HepG2 (cell line): ENCODE data around the gene FSIP1. TPM values are rescaled to one million over a fixed set of nuclear protein-coding genes. Genes with fewer than 3 reads are reported as not detected.
A peak's percentile ranks its signal among the peaks of the same experiment; 100 is the strongest.

Experiments
- ATAC-seq: fragments of 200-7000 bp; cut with Tn5 transposase; 3 replicates; pipeline ENCODE4 v1.9.1; 2020; ENCODE audit warnings: mild to moderate bottlenecking, moderate library complexity
- BruUV-seq: library from RNA; stranded (reverse); fragments of 400-500 nt; replicated peaks from 2 replicates; lab custom pipeline; 2021; lab: Mats Ljungman, UMichigan
- CTCF ChIA-PET: fragments of 300-600 bp; formaldehyde crosslinking; extraction: SDS; loops from one replicate; lab custom pipeline; 2021; ENCODE audit warnings: low total read pairs, inconsistent platforms, low intra/inter-chr PET ratio; lab: Yijun Ruan, JAX
- POLR2A ChIA-PET: fragments of 350-600 bp; sonication (Branson Sonifier 250); formaldehyde crosslinking; loops from one replicate; lab custom pipeline; 2020; ENCODE audit warnings: antibody characterized with exemption, inconsistent platforms; lab: Yijun Ruan, JAX
- DNase-seq: peaks from one replicate; pipeline ENCODE4 v3.0.0-alpha.2; 2015; ENCODE audit warnings: low spot score
- FAIRE-seq: peaks from 3 replicates; lab custom pipeline; 2011; peaks lifted over from hg19 to GRCh38; lab: Jason Lieb, UNC
- H2AFZ ChIP-seq: one replicate; pipeline ENCODE4 v1.6.1; 2011; ENCODE audit warnings: low read length, inconsistent platforms
- H3K27ac ChIP-seq: fragments of 300-600 bp; 3 replicates; pipeline ENCODE4 v1.8.0; 2011; ENCODE audit warnings: mixed run types, mild to moderate bottlenecking, mixed read lengths, low read length, inconsistent platforms; ENCODE audit not compliant: insufficient read depth; ENCODE audit errors: extremely low read length
- H3K27me3 ChIP-seq, 2 experiments: fragments of 200-600 bp in 1 of 2; 2 replicates in 1 of 2; 3 replicates in 1 of 2; pipeline versions ENCODE4 v1.6.0 to v1.8.0; 2011; ENCODE audit warnings: low read length in 2 of 2, mild to moderate bottlenecking in 2 of 2, moderate library complexity in 2 of 2, inconsistent platforms in 1 of 2; ENCODE audit not compliant: insufficient read depth in 2 of 2, control insufficient read depth in 1 of 2
- H3K36me3 ChIP-seq, 2 experiments: fragments of 200-600 bp in 1 of 2; replicated peaks in 1 of 2; 2 replicates in 1 of 2; 3 replicates in 1 of 2; pipeline versions ENCODE4 v1.5.1 to v1.8.0; 2011; ENCODE audit warnings: low read length in 2 of 2, inconsistent platforms in 1 of 2; ENCODE audit not compliant: insufficient read depth in 2 of 2, control insufficient read depth in 1 of 2
- H3K4me1 ChIP-seq: 2 replicates; pipeline ENCODE4 v1.5.1; 2012; ENCODE audit warnings: low read length, inconsistent platforms; ENCODE audit not compliant: insufficient read depth
- H3K4me2 ChIP-seq: 2 replicates; pipeline ENCODE4 v1.6.0; 2011; ENCODE audit warnings: low read depth, low read length, inconsistent platforms
- H3K4me3 ChIP-seq, 3 experiments: fragments of 200-600 bp in 1 of 3; sonication (generic), shearing (Covaris generic) in 1 of 3; replicated peaks in 1 of 3; 2 replicates each; pipeline ENCODE4 v1.5.1; 2011 to 2016; ENCODE audit warnings: low read length in 3 of 3, inconsistent platforms in 2 of 3, low read depth in 2 of 3, mild to moderate bottlenecking in 2 of 3, control low read depth in 1 of 3, mixed read lengths in 1 of 3; ENCODE audit not compliant: insufficient read depth in 1 of 3
- H3K79me2 ChIP-seq: one replicate; pipeline ENCODE4 v1.6.1; 2011; ENCODE audit warnings: low read length, inconsistent platforms; ENCODE audit not compliant: insufficient read depth
- H3K9ac ChIP-seq: 2 replicates; pipeline ENCODE4 v1.6.0; 2011; ENCODE audit warnings: mild to moderate bottlenecking, low read depth, low read length, inconsistent platforms; ENCODE audit not compliant: insufficient read depth
- H3K9me3 ChIP-seq: 2 replicates; pipeline ENCODE4 v1.5.1; 2012; ENCODE audit warnings: mild to moderate bottlenecking, low read length
- H4K20me1 ChIP-seq: 2 replicates; pipeline ENCODE4 v1.6.0; 2011; ENCODE audit warnings: inconsistent platforms, mild to moderate bottlenecking, low read length, moderate library complexity; ENCODE audit not compliant: insufficient read depth
- GABPA ChIP-seq, 2 experiments: IDR thresholded peaks; 2 replicates each; pipeline ENCODE4 v1.6.1; 2011 to 2016; ENCODE audit warnings: low read depth in 2 of 2, low read length in 1 of 2, missing biosample characterization in 1 of 2, missing genetic modification characterization in 1 of 2
- JUNB ChIP-seq: sonication (generic); formaldehyde crosslinking; IDR thresholded peaks from 2 replicates; pipeline ENCODE4 v1.8.0; 2022; ENCODE audit warnings: missing genetic modification reagents, mild to moderate bottlenecking, borderline replicate concordance
- ZKSCAN5 ChIP-seq: sonication (generic); formaldehyde crosslinking; IDR thresholded peaks from 2 replicates; pipeline ENCODE4 v1.5.1; 2020; ENCODE audit warnings: mild to moderate bottlenecking, missing genetic modification reagents
- ZMYM2 ChIP-seq: sonication (generic); formaldehyde crosslinking; IDR thresholded peaks from 2 replicates; pipeline ENCODE4 v1.8.0; 2022; ENCODE audit warnings: mild to moderate bottlenecking, missing genetic modification reagents
- ZNF510 ChIP-seq: sonication (generic); formaldehyde crosslinking; IDR thresholded peaks from 2 replicates; pipeline ENCODE4 v1.4.0; 2020; ENCODE audit warnings: low read depth, mild to moderate bottlenecking, missing genetic modification reagents
- WGBS: methylation state at CpG from one replicate; pipeline ENCODE4 v1.1.6; 2017; ENCODE audit warnings: low lambda C conversion rate; 5-methylcytosine and 5-hydroxymethylcytosine counted together
- in situ Hi-C: cut with HindIII; loops from 2 replicates; pipeline ENCODE4 v1.10.0; 2017; ENCODE audit warnings: low pct_unique_long_range_greater_than_20kb; ENCODE audit not compliant: extremely low pct_ligation_motif_present
- intact Hi-C: fragments of 100-400 bp; cut with micrococcal nuclease; formaldehyde crosslinking; loops from one replicate; pipeline ENCODE4 v1.10.0; 2022; ENCODE audit not compliant: unreplicated experiment
- polyA plus RNA-seq, 8 experiments: library from polyadenylated mRNA; depleted of rRNA in 3 of 8; stranded (reverse) in 7 of 8; unstranded in 1 of 8; fragments of >200 nt; fragmentation: Illumina TruSeq in 4 of 8; extraction: Trizol in 4 of 8; gene quantifications; 2 replicates each; pipeline versions ENCODE4 v1.2.1 to v1.2.3, GENCODE V29; 2011 to 2016; ENCODE audit warnings: low read depth in 4 of 8, missing spikeins in 1 of 8, mixed read lengths in 1 of 8; ENCODE audit not compliant: insufficient read depth in 1 of 8
- total RNA-seq, 5 experiments: library from RNA; depleted of rRNA; stranded (reverse); fragments of >200 nt; fragmentation: Illumina TruSeq; extraction: Trizol; gene quantifications; 2 replicates each; pipeline ENCODE4 v1.2.3, GENCODE V29; 2016; ENCODE audit warnings: low read depth in 1 of 5
- TF ChIP-seq, protein P1 (sequence below): sonication (generic); formaldehyde crosslinking; IDR thresholded peaks from 2 replicates; pipeline ENCODE4 v1.4.0; 2020; ENCODE audit warnings: missing genetic modification reagents, mild to moderate bottlenecking, borderline replicate concordance
- TF ChIP-seq, protein P2 (sequence below): sonication (generic); formaldehyde crosslinking; IDR thresholded peaks from 2 replicates; pipeline ENCODE4 v1.8.0; 2022; ENCODE audit warnings: mild to moderate bottlenecking, missing genetic modification reagents; ENCODE audit not compliant: insufficient replicate concordance
- TF ChIP-seq, protein P3 (sequence below): sonication (generic); formaldehyde crosslinking; IDR thresholded peaks from 2 replicates; pipeline ENCODE4 v1.4.0; 2020; ENCODE audit warnings: missing genetic modification reagents

Gene FSIP1
- total and polyA plus RNA-seq, 2 of the 13 experiments (the other 11 are each of a cell fraction or from before 2014, with no cell fraction given): 0.18 TPM; not detected in 1

DNA sequence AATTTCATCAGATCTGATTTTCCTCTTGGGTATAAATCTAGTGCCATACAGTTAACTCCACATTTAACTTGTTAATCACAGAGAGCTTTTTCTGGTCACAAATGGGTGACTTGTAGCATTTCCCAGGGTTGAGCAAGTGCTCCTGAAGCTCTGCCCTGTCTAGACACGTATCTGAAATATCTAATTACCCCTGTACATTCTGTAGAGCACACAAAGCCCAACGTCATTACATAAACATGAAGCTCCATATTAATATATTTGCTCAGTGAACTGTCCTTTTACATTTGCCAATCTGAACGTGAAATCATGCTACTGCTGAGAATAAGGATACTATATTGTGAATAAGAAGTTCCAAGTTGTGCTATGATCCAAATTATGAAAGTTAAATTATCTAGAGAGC lies 152.7 kb downstream of the FSIP1 start (continued):
- TF ChIP-seq, protein P1, sequence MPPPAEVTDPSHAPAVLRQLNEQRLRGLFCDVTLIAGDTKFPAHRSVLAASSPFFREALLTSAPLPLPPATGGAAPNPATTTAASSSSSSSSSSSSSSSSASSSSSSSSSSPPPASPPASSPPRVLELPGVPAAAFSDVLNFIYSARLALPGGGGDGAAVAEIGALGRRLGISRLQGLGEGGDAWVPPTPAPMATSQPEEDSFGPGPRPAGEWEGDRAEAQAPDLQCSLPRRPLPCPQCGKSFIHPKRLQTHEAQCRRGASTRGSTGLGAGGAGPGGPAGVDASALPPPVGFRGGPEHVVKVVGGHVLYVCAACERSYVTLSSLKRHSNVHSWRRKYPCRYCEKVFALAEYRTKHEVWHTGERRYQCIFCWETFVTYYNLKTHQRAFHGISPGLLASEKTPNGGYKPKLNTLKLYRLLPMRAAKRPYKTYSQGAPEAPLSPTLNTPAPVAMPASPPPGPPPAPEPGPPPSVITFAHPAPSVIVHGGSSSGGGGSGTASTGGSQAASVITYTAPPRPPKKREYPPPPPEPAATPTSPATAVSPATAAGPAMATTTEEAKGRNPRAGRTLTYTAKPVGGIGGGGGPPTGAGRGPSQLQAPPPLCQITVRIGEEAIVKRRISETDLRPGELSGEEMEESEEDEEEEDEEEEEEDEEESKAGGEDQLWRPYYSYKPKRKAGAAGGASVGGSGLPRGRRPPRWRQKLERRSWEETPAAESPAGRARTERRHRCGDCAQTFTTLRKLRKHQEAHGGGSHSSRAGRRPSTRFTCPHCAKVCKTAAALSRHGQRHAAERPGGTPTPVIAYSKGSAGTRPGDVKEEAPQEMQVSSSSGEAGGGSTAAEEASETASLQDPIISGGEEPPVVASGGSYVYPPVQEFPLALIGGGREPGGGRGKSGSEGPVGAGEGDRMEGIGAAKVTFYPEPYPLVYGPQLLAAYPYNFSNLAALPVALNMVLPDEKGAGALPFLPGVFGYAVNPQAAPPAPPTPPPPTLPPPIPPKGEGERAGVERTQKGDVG (CRISPR knock-in tag): no peak
- TF ChIP-seq, protein P2, sequence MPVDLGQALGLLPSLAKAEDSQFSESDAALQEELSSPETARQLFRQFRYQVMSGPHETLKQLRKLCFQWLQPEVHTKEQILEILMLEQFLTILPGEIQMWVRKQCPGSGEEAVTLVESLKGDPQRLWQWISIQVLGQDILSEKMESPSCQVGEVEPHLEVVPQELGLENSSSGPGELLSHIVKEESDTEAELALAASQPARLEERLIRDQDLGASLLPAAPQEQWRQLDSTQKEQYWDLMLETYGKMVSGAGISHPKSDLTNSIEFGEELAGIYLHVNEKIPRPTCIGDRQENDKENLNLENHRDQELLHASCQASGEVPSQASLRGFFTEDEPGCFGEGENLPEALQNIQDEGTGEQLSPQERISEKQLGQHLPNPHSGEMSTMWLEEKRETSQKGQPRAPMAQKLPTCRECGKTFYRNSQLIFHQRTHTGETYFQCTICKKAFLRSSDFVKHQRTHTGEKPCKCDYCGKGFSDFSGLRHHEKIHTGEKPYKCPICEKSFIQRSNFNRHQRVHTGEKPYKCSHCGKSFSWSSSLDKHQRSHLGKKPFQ: no peak
- TF ChIP-seq ZNF510 (CRISPR knock-in tag) (no peak), ZMYM2 (no peak), JUNB (CRISPR knock-in tag) (no peak)
- TF ChIP-seq, protein P3, sequence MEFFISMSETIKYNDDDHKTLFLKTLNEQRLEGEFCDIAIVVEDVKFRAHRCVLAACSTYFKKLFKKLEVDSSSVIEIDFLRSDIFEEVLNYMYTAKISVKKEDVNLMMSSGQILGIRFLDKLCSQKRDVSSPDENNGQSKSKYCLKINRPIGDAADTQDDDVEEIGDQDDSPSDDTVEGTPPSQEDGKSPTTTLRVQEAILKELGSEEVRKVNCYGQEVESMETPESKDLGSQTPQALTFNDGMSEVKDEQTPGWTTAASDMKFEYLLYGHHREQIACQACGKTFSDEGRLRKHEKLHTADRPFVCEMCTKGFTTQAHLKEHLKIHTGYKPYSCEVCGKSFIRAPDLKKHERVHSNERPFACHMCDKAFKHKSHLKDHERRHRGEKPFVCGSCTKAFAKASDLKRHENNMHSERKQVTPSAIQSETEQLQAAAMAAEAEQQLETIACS (CRISPR knock-in tag): no peak

DNA sequence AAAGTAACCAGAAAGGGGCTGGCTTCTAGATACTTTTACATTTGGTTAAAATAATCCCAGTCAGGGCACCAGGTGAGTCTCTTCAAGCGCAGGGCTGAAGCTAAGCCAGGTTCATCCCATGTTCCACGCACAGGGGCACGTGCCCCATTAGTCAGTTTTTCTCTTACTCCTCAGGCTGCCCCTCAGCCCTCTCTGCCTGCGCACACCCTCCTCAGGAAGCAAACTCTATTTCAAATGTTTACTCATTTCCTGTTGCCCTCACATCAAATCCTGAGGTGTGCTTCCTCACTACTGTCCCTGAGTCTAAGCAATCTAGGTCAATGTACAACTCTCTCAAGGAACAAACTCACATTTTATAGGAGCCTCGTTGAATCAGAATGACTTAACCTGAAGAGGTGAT lies 153.3 kb downstream of the FSIP1 start:
- no peak overlapping the region for H3K9ac ChIP-seq
- in situ Hi-C loops (no loop called here), intact Hi-C loops (no loop called here)
- no peaks in the 10 kb centered on the region for H3K9me3 ChIP-seq
- H3K79me2 ChIP-seq: no peaks in the 10 kb centered on the region
- no peaks in the 10 kb centered on the region for H4K20me1 ChIP-seq
- H2AFZ ChIP-seq: no peak overlapping the region
- ChIA-PET CTCF (no interaction called here), POLR2A (no interaction called here)
- no peak overlapping the region for H3K4me3 ChIP-seq
- BruUV-seq: no TSS peak
- no peak overlapping the region for H3K27ac ChIP-seq
- no peak for TF ChIP-seq GABPA (IDR thresholded peaks at IDR 0.05; ENCODE audit: low read depth, low read length)
- TF ChIP-seq GABPA (CRISPR knock-in tag; IDR thresholded peaks at IDR 0.05; ENCODE audit: low read depth): peak; percentile 55; the same call in 1 of the 2 replicates
- TF ChIP-seq ZKSCAN5 (CRISPR knock-in tag): no peak
- H3K4me2 ChIP-seq: no peak overlapping the region
- H3K27me3 ChIP-seq: no peaks in the 10 kb centered on the region
- DNase-seq (no peak), ATAC-seq (no peak), FAIRE-seq (no peak)
- 58% methylated on average over 5 of the region's 5 CpGs for WGBS
- H3K36me3 ChIP-seq: no peaks in the 10 kb centered on the region
- peaks cover 48% of the 10 kb centered on the region for H3K4me1 ChIP-seq
